ENCODE data around the gene DIRAS1. TPM values are rescaled to one million over a fixed set of nuclear protein-coding genes. Genes with fewer than 3 reads are reported as not detected.
"Not testable (repeated sequence)": the region's sequence is repeated elsewhere in the genome, so short reads cannot be mapped to it uniquely, and the experiment has no call there.

DIRAS1 gene
- total RNA-seq, 1 donor from 2014 or later: 0.71 TPM

DNA sequence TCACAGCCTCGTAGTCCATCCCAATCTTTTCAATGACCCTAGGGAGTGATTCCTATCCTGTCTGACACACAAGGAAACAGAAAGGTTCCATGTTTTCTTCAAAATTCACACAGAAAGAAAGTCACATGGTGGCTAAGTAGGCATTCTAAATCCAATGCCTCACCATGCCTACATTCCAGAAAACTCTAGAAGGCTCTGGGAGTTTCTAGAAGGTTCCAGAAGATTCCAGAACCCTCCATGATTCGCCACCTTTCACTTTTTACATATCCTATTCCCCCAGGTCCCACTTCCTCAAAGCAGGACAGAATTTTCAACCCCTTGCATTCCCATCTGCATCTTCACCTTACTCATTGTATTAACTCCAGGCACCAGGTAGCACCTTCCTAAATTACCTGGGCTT, 41.7 kb downstream of the DIRAS1 start:
- Histone ChIP-seq H3K9me3 (no peaks in the 10 kb centered on the region), H3K27ac (no peak overlapping the region), H3K4me1 (peaks cover 5% of the 10 kb centered on the region), H3K27me3 (ENCODE audit: low read depth) (no peaks in the 10 kb centered on the region), H3K36me3 (no peaks in the 10 kb centered on the region), H3K4me3 (no peak overlapping the region)
- TF ChIP-seq, protein P1, sequence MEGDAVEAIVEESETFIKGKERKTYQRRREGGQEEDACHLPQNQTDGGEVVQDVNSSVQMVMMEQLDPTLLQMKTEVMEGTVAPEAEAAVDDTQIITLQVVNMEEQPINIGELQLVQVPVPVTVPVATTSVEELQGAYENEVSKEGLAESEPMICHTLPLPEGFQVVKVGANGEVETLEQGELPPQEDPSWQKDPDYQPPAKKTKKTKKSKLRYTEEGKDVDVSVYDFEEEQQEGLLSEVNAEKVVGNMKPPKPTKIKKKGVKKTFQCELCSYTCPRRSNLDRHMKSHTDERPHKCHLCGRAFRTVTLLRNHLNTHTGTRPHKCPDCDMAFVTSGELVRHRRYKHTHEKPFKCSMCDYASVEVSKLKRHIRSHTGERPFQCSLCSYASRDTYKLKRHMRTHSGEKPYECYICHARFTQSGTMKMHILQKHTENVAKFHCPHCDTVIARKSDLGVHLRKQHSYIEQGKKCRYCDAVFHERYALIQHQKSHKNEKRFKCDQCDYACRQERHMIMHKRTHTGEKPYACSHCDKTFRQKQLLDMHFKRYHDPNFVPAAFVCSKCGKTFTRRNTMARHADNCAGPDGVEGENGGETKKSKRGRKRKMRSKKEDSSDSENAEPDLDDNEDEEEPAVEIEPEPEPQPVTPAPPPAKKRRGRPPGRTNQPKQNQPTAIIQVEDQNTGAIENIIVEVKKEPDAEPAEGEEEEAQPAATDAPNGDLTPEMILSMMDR (IDR thresholded peaks at IDR 0.05): no peak
- ATAC-seq: no peak
- intact Hi-C loops (cut with DNase I): no loop called here
- DNase-seq: no peak

- DNase-seq; ATAC-seq; H3K4me1 ChIP-seq; intact Hi-C loops (cut with DNase I); H3K9me3 ChIP-seq; H3K36me3 ChIP-seq; H3K4me3 ChIP-seq; H3K27ac ChIP-seq; H3K27me3 ChIP-seq (ENCODE audit: low read depth): not testable (repeated sequence)
Observed at GRCh38 chr19:2678948-2679347, 42.2 kb downstream of the DIRAS1 start.

DNA sequence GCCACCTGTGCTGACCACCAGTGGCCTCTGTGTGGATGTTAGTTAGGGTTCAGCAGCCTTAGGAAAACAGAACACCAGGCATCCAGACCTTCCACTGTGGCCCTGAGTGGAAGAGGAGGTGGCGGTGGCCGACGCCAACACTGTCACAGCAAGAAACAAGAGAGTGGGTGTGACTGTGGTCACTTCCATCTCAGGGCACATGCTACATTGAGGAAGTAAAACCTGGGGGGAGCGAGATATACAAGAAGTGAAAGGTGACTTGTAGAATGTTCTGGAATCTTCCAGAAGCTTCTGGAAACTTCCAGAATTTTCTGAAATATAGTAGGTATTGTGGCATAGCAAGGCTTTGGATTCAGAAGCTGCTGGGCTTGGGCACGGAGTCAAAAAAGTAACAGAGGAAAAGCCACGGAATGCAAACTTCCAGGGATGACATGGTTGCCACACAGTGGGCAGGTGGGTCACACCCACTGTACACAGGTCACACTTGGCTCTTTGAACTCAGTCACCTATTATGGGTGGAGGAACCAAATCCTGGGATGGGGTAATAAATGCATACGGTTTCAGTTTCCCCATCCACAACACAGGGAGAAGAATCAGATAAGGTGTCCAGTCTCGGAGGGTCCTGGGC, 43.0 kb downstream of the DIRAS1 start:
- Histone ChIP-seq H3K27ac (no peak overlapping the region), H3K36me3 (no peaks in the 10 kb centered on the region), H3K9me3 (no peaks in the 10 kb centered on the region), H3K4me3 (no peak overlapping the region), H3K4me1 (peaks cover 5% of the 10 kb centered on the region), H3K27me3 (ENCODE audit: low read depth) (no peaks in the 10 kb centered on the region)
- TF ChIP-seq, protein P1 (IDR thresholded peaks at IDR 0.05): no peak
- DNase-seq (no peak), ATAC-seq (peak; percentile 46 to 82)
- intact Hi-C loops (cut with DNase I): no loop called here

DNA sequence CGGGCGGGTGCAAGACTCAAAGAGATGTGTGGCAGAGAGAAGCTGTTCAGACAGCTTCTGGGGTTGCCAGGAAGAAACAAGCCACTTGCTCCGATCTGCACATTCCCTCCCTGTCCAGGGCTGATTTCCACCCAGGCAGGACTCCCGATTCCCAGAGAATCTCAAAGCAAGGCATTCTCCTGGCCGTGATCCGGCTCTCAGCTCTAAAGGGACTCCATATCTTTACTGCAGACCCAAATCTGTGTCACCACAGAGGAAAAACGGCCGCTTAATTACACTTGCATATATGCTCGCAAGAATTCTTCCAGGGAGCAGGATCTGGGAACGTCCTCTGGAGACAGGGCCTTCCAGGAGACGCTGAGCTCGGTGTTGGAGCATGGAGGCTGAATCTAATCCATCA, 44.3 kb downstream of the DIRAS1 start:
- Histone ChIP-seq H3K27ac (no peak overlapping the region), H3K27me3 (ENCODE audit: low read depth) (no peaks in the 10 kb centered on the region), H3K9me3 (no peaks in the 10 kb centered on the region), H3K4me3 (no peak overlapping the region), H3K36me3 (no peaks in the 10 kb centered on the region), H3K4me1 (peaks cover 5% of the 10 kb centered on the region)
- intact Hi-C loops (cut with DNase I): no loop called here
- TF ChIP-seq, protein P1 (IDR thresholded peaks at IDR 0.05): no peak
- no peak for ATAC-seq
- no peak for DNase-seq

GRCh38 chr19:2675892-2676291, 45.3 kb downstream of the DIRAS1 start:
- H3K9me3 ChIP-seq: no peaks in the 10 kb centered on the region
- no peak for DNase-seq
- H3K27me3 ChIP-seq (ENCODE audit: low read depth): no peaks in the 10 kb centered on the region
- TF ChIP-seq, protein P1 (IDR thresholded peaks at IDR 0.05): no peak
- no peak for ATAC-seq
- H3K4me3 ChIP-seq: no peak overlapping the region
- H3K4me1 ChIP-seq: peaks cover 5% of the 10 kb centered on the region
- no peak overlapping the region for H3K27ac ChIP-seq
- H3K36me3 ChIP-seq: no peaks in the 10 kb centered on the region
- intact Hi-C loops (cut with DNase I): no loop called here

DNA sequence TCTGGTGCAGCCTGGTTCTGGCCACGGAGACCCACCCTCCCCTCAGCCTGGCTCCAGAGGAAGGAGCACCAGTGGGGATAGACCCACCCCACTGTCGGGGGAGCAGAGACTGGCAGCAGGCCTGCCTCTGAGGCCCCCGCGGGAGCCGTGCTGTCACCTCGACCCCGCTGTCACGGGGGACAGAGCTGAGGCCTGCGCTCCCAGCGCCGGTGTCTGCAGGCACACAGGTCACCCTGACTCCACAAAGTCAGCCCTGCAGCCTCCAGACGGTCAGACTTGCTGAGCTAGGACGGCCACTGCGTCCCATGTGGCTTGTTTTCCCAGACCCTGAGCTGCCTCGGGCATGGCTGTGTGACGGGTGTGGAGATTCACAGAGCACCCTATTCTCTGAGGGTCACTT, 51.0 kb downstream of the DIRAS1 start:
- Histone ChIP-seq H3K4me1 (peaks cover 4% of the 10 kb centered on the region), H3K36me3 (no peaks in the 10 kb centered on the region), H3K27ac (no peak overlapping the region), H3K9me3 (no peaks in the 10 kb centered on the region), H3K27me3 (ENCODE audit: low read depth) (no peaks in the 10 kb centered on the region), H3K4me3 (no peak overlapping the region)
- ATAC-seq: no peak
- DNase-seq: no peak
- TF ChIP-seq, protein P1 (IDR thresholded peaks at IDR 0.05): no peak
- intact Hi-C loops (cut with DNase I): no loop called here

Measured in lower lobe of right lung (tissue), 2 donors.